ACC112 (cell line): ENCODE results near the gene CCDC85A.

Source experiments
- H2AFZ ChIP-seq: fragments of 200-600 bp; sonication (generic); one replicate; pipeline ENCODE4 v1.6.0; 2017; ENCODE audit warnings: antibody characterized with exemption, low read length; ENCODE audit not compliant: unreplicated experiment
- H3K27ac ChIP-seq: fragments of 200-600 bp; sonication (generic); 2 replicates; pipeline ENCODE4 v1.5.1; 2014; ENCODE audit warnings: low read depth, mild to moderate bottlenecking, antibody characterized with exemption, low read length, moderate library complexity
- H3K27me3 ChIP-seq: fragments of 200-600 bp; sonication (generic); 2 replicates; pipeline ENCODE4 v1.6.1; 2014; ENCODE audit warnings: mild to moderate bottlenecking, antibody characterized with exemption, low read length, moderate library complexity, mixed read lengths; ENCODE audit not compliant: insufficient read depth
- H3K36me3 ChIP-seq: fragments of 200-600 bp; sonication (generic); 2 replicates; pipeline ENCODE4 v1.6.1; 2016; ENCODE audit warnings: mild to moderate bottlenecking, antibody characterized with exemption, low read length, moderate library complexity, mixed read lengths; ENCODE audit not compliant: insufficient read depth
- H3K4me1 ChIP-seq: fragments of 200-600 bp; sonication (generic); one replicate; pipeline ENCODE4 v1.6.1; 2016; ENCODE audit warnings: low read length, mixed read lengths; ENCODE audit not compliant: insufficient read depth, unreplicated experiment, control insufficient read depth
- H3K4me3 ChIP-seq: fragments of 200-600 bp; sonication (generic); 2 replicates; pipeline ENCODE4 v1.5.1; 2014; ENCODE audit warnings: mild to moderate bottlenecking, low read depth, low read length
- H3K79me2 ChIP-seq: fragments of 200-600 bp; sonication (generic); one replicate; pipeline ENCODE4 v1.6.0; 2016; ENCODE audit warnings: low read length; ENCODE audit not compliant: control insufficient read depth, unreplicated experiment, insufficient read depth

Gene CCDC85A

GRCh38 chr2:56170504-56170903 is 13.3 kb upstream of the CCDC85A start:
- Histone ChIP-seq H3K4me3 (no peak overlapping the region), H3K27ac (no peak overlapping the region), H3K79me2 (no peaks in the 10 kb centered on the region), H3K27me3 (peaks cover 7% of the 10 kb centered on the region; the same call in 1 of the 2 replicates), H2AFZ (no peak overlapping the region), H3K4me1 (peaks cover 14% of the 10 kb centered on the region), H3K36me3 (no peaks in the 10 kb centered on the region)

GRCh38 chr2:56170988-56171387 is 12.8 kb upstream of the CCDC85A start:
- peaks cover 7% of the 10 kb centered on the region; the same call in 1 of the 2 replicates for H3K27me3 ChIP-seq
- H3K36me3 ChIP-seq: no peaks in the 10 kb centered on the region
- no peak overlapping the region for H3K4me3 ChIP-seq
- no peak overlapping the region for H2AFZ ChIP-seq
- H3K4me1 ChIP-seq: peaks cover 14% of the 10 kb centered on the region
- H3K79me2 ChIP-seq: no peaks in the 10 kb centered on the region
- no peak overlapping the region for H3K27ac ChIP-seq

- no peaks in the 10 kb centered on the region for H3K4me1 ChIP-seq
- no peak overlapping the region for H2AFZ ChIP-seq
- no peak overlapping the region for H3K4me3 ChIP-seq
- no peaks in the 10 kb centered on the region for H3K36me3 ChIP-seq
- H3K79me2 ChIP-seq: no peaks in the 10 kb centered on the region
- H3K27me3 ChIP-seq: no peaks in the 10 kb centered on the region; the same call in 1 of the 2 replicates
- H3K27ac ChIP-seq: no peak overlapping the region
Observed at GRCh38 chr2:56175779-56176178, 8.0 kb upstream of the CCDC85A start.

- Histone ChIP-seq H3K27me3 (no peaks in the 10 kb centered on the region), H2AFZ (no peak overlapping the region), H3K27ac (no peak overlapping the region), H3K79me2 (no peaks in the 10 kb centered on the region), H3K4me1 (no peaks in the 10 kb centered on the region), H3K36me3 (no peaks in the 10 kb centered on the region), H3K4me3 (no peak overlapping the region)
Observed at GRCh38 chr2:56177420-56178220, 6.2 kb upstream of the CCDC85A start.

GRCh38 chr2:56179931-56180330 is 3.9 kb upstream of the CCDC85A start:
- Histone ChIP-seq H2AFZ (no peak overlapping the region), H3K27ac (no peak overlapping the region), H3K36me3 (no peaks in the 10 kb centered on the region), H3K4me1 (no peaks in the 10 kb centered on the region), H3K4me3 (no peak overlapping the region), H3K79me2 (no peaks in the 10 kb centered on the region), H3K27me3 (no peaks in the 10 kb centered on the region)

GRCh38 chr2:56182420-56182819 is 1.4 kb upstream of the CCDC85A start:
- no peaks in the 10 kb centered on the region for H3K79me2 ChIP-seq
- no peak overlapping the region for H3K27ac ChIP-seq
- no peaks in the 10 kb centered on the region for H3K27me3 ChIP-seq
- H3K36me3 ChIP-seq: no peaks in the 10 kb centered on the region
- H2AFZ ChIP-seq: no peak overlapping the region
- no peak overlapping the region for H3K4me3 ChIP-seq
- peaks cover 2% of the 10 kb centered on the region for H3K4me1 ChIP-seq

GRCh38 chr2:56184500-56185011 is 766 bp downstream of the CCDC85A start:
- Histone ChIP-seq H3K4me3 (peak overlapping the region; percentile 81), H3K79me2 (no peaks in the 10 kb centered on the region), H3K27me3 (no peaks in the 10 kb centered on the region), H3K4me1 (peaks cover 2% of the 10 kb centered on the region), H3K27ac (no peak overlapping the region), H3K36me3 (no peaks in the 10 kb centered on the region), H2AFZ (peak overlapping the region; percentile 64)

GRCh38 chr2:56185101-56185581 is 1.4 kb downstream of the CCDC85A start:
- no peaks in the 10 kb centered on the region for H3K27me3 ChIP-seq
- H3K4me3 ChIP-seq: peak overlapping the region; percentile 81
- H3K36me3 ChIP-seq: no peaks in the 10 kb centered on the region
- peak overlapping the region; percentile 85 for H2AFZ ChIP-seq
- H3K79me2 ChIP-seq: no peaks in the 10 kb centered on the region
- H3K4me1 ChIP-seq: peaks cover 2% of the 10 kb centered on the region
- no peak overlapping the region for H3K27ac ChIP-seq

GRCh38 chr2:56185582-56186046 is 1.8 kb downstream of the CCDC85A start:
- Histone ChIP-seq H3K4me3 (peak overlapping the region; percentile 81), H3K4me1 (peaks cover 2% of the 10 kb centered on the region), H3K79me2 (no peaks in the 10 kb centered on the region), H3K27ac (no peak overlapping the region), H3K36me3 (no peaks in the 10 kb centered on the region), H2AFZ (peak overlapping the region; percentile 85), H3K27me3 (no peaks in the 10 kb centered on the region)

- H2AFZ ChIP-seq: no peak overlapping the region
Observed at GRCh38 chr2:56191617-56192016, 7.8 kb downstream of the CCDC85A start.

More at GRCh38 chr2:56191617-56192016, 7.8 kb downstream of the CCDC85A start:
- H3K27me3 ChIP-seq: no peaks in the 10 kb centered on the region
- H3K27ac ChIP-seq: no peak overlapping the region
- H3K79me2 ChIP-seq: no peaks in the 10 kb centered on the region
- no peaks in the 10 kb centered on the region for H3K36me3 ChIP-seq
- peaks cover 8% of the 10 kb centered on the region for H3K4me1 ChIP-seq
- no peak overlapping the region for H3K4me3 ChIP-seq
